HG03196 (cell line): Measurements from ENCODE around the gene LRRK1.

ENCODE experiments used
- ATAC-seq: cut with Tn5 transposase; IDR thresholded peaks from one replicate; pipeline ENCODE4 v1.9.1; 2021; ENCODE audit not compliant: unreplicated experiment

The LRRK1 gene

DNA sequence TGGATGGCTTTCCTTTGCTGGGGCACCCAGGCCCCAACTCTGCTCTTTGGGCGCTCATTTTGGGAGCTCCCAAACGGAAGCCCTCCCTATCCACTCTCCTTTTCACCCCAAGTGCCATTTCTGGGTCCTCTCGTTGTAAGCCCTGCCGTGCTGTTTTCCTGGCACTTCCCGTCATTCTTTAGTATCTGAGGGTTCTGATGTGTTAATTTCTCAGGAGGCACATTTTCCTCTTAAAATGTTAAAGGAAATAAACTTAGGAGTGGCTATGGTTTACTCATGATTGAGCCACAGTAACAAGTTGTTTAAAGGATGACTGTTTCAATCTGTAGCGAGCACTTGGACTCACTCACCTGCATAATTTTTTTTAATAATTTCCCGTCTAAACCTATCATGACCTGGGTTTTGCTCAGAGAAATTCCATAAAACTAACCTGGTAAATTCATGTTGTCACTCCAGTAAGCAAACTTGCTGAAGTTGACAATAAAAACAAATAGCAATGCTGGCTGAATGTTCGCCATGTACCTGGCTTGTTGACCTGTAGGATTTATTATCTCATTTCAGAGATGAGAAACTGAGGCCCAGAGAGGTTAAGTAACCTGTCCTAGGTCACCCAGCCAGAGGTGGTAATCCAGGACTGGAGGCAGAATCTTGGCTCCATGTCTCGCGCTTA is 29.0 kb upstream of the LRRK1 start:
- ATAC-seq, result no peak

GRCh38 chr15:100890850-100891249 is 28.3 kb upstream of the LRRK1 start:
- no peak for ATAC-seq

- no peak for ATAC-seq
Measured at GRCh38 chr15:100891307-100892012, 27.7 kb upstream of the LRRK1 start.

- no peak for ATAC-seq
Measured at GRCh38 chr15:100892013-100892355, 27.2 kb upstream of the LRRK1 start.

DNA sequence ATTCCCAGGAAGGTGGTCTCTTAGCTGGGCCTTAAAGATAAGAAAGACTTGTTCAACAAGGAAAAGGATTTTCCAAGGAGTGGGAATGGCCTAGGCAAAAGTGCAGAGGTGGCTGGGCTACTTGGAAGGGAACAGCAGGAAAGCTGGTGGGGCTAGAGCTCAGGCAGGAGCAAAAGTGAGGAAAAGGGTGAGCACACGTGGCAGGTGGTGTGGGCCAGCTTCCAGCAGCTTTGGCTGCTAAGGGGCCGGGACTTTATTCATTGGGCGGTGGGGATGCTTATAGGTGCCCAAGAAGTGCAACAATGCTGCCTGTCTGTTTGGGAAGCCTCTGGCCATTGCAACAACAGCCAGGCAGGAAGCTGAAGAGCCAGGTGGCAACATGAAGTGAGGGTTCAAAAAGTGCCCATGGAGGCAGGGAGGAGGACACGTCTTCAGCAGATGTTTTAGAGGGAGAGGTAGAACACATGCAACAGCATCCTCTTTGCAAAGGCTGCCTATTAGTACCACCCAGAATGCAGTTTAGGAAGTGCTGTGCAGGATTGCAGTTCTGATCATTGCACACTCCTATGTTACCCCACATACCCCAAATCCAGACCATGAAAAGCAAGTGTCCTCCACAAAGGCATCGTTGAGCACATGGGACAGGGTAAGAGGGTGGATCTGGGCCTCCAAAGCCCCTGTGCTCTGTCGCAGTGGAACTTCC is 25.7 kb upstream of the LRRK1 start:
- ATAC-seq, result no peak

GRCh38 chr15:100893964-100894295 is 25.2 kb upstream of the LRRK1 start:
- no peak for ATAC-seq

DNA sequence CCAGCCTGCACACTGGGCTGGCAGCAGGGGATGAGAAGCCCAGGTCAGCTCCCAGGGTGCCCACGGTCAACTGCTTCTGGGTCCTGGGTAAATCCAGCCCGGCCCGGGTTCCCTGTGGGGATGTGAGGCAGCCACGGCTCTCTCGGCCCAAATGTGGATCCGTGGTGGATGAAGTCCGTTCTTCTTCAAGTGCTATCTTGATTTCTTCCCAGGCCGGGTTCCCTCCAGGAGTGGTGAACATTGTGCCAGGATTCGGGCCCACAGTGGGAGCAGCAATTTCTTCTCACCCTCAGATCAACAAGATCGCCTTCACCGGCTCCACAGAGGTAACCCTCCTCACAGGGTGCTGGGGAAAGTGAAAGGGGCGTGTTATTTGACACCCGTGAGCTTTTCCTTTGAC is 23.4 kb upstream of the LRRK1 start:
- no peak for ATAC-seq

DNA sequence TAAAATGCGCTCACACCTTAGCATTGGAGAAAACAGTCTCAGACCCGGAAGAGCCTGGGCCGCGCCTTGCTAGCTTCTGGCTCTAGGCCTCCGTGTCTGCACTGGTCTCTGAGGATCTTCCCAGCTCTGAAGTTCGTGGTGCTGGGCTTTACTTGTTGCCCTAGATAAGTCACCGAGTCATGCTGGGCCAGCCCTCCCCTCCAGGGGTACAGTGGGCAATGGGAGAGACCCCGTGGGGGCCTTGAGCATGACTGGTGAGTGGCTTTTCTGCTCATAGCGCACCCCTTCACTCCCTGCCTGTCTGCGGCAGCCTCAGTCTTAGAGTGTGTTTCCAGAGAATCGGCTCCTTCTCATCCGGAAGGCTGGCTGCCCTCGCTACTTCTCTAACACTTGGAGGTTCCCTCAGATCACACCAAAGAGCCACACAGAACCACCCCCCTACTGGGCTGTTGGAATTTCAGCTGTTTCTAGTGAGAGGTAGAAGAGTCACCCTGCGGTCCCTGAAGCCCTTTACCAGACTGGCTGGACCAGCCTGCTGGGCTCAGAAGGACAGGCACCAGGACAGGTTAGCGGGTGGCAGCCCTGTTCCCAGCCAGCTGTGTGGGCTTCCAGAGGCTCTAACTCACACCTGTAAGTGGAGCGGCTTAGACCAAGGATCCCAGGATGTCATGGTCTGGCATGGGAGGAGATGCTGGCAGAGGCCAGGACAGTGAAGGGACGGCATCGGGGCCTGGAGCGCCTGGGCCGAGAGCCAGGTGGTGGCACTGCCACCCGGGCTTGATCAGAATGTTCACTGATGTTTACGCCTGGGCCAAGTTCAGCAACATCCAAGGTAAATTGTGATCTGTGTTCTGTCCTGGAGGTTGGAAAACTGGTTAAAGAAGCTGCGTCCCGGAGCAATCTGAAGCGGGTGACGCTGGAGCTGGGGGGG is 21.7 kb upstream of the LRRK1 start:
- no peak for ATAC-seq

GRCh38 chr15:100898152-100898490 is 21.0 kb upstream of the LRRK1 start:
- no peak for ATAC-seq

DNA sequence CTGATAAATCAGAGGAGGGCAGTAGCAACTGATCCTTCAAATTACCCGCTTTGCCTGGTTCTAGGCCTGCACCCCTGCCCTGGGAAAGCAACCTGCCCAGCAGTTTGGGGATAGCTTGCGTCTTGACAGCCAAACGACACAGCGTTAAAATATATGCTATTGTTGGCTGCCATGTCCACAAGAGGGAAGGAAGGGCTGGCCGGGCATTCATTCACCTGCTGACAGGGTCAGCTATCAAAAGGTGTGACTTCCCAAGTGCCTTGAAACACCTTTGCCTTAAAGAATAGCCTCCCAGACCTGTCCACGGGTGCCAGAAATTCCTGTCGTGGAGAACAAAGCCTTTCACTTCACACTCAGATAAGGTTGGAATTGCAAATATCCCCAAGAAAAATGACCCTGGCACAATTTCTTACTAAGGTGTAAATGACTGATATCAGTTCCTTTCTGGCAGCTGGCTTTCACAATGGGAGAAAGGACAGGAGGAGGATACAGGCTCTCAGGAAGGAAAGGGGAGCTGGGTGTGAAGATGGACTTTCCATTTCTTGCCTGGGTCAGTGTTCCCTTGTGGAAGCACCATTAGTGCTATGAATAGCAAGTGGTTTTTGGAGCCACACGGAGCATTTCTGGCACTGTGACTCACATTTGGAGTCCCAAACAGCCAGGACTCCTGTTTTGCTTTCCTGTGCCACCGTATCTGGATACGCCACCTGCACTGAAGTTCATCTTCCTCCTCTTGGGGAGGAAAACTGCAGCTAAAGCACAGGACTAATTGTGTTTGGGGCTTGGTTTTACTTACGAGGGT is 20.3 kb upstream of the LRRK1 start:
- ATAC-seq, result no peak

GRCh38 chr15:100899601-100900000 is 19.6 kb upstream of the LRRK1 start:
- ATAC-seq, result no peak

- no peak for ATAC-seq
Measured at GRCh38 chr15:100900136-100900794, 18.9 kb upstream of the LRRK1 start.

DNA sequence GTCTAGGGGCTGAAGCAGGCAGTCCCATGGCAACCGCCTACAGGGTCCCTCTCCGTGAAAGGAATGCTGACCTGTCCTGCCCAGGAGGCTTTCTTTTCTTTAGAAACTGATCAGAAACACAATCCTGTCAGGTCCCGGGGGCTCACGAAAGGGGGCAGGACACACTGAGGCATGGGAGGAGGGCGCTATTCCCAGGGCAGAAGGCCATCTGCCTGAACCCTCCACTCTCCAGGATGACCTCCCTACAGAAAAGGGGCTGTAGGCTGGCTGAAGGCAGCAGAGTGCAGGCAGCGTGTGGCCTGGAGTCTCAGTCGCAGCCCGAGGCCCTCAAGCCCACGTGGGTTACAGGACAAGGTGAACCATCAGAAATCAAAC is 18.4 kb upstream of the LRRK1 start:
- ATAC-seq, result no peak

DNA sequence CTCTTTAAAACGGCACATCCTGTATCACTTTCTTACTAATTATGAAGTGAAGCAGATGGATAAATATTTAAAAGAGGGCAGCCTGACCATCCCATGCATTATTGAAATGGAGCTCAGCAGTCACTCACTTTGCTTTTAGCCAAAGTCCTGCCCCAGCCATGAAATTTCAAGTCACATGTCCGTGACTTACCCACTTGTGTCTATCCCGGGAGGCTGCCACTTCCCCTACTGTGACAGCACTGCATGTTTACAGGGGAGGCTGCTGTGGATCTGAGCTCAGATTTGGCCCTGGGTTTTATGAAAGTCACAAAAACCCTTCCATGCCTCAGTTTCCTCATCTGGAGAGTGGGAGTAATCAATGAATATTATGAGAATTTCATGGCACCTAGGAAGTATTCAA is 17.9 kb upstream of the LRRK1 start:
- ATAC-seq, result no peak

DNA sequence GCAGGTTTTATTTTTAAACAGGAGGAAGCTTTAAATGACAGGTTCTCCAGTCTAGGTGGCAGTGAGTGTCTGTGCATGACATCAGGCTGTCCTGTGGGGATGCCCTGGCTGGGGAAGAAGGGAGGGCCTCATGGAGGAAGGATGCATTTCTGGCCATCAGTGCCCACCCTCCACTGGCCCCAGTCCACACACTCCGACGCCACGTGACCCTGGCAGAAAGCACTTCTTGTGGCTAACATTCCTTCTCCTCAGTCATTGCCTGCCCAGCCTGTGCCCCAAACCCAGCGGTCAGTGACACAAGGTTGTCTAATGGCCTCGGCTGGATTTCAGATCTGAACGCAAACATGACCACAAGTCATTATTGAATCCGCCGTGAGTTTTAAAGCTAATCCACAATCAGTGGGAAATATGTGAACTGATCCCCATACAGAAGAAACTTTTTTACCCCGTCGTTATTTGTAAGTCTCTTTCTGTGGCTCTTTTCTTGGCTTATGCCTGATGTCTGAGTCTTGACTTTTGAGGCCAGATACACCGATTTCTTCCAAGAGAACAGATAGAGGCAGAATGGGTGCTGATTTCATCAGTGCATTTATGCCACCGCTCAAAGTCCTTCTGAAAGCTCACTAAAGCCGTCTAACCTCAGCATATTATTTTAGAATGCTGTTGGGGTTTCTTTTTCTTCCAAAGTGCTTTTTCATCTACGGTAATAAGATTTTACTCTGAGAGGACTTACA is 17.3 kb upstream of the LRRK1 start:
- ATAC-seq, result no peak

GRCh38 chr15:100902436-100903167 is 16.6 kb upstream of the LRRK1 start:
- no peak for ATAC-seq

- ATAC-seq, result no peak
Measured at GRCh38 chr15:100903168-100903554, 16.0 kb upstream of the LRRK1 start.

DNA sequence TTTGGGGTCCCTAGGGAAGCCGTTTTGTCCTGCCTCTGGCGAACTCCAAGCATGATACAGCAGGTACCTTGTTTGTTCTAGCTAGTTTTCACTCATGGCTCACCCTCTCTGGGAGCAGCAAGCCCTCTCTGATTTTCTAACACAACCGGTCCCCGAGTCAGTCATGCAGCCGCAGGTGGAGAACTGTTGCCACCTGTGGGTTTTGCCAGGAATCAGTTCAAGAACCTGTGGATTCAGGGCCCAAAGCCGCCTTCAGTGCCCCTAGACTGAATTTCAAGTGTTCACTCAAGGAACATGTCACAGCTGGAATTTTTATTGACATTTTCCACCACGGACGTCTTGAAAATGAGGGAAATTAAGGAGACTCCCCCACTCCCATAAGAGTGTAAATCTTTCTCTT is 13.3 kb upstream of the LRRK1 start:
- no peak for ATAC-seq

GRCh38 chr15:100908466-100908865 is 10.7 kb upstream of the LRRK1 start:
- no peak for ATAC-seq
